ENCODE measurements around the gene YY1AP1. TPM values are rescaled to one million over a fixed set of nuclear protein-coding genes. Genes with fewer than 3 reads are reported as not detected.
"Not testable (repeated sequence)": the region's sequence is repeated elsewhere in the genome, so short reads cannot be mapped to it uniquely, and the experiment has no call there.

The YY1AP1 gene
- total RNA-seq, 1 donor from 2014 or later, result 82.7 TPM

DNA sequence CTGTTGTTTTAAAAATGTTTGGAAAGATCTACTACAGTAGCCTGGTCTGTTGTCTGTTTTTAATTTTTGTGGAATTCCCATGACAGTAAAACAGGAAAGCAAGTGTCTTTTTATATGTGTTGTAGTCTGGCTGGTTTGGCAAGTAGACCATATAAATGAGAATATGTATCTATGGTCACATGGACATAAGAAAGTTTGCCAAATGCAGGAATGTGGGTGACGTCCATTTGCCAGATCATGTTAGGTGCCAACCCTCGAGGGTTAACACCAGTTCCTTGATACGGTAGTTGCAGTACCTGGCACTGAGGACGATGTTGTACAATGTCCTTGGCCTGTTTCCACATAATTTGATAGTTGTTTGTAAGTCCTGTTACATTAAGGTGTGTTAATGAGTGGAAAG is 6.5 kb upstream of the YY1AP1 start:
- no peak for DNase-seq (ENCODE audit: low read depth)

- no peak for DNase-seq (ENCODE audit: low read depth)
Observed at GRCh38 chr1:155694167-155694566, 5.6 kb upstream of the YY1AP1 start.

DNA sequence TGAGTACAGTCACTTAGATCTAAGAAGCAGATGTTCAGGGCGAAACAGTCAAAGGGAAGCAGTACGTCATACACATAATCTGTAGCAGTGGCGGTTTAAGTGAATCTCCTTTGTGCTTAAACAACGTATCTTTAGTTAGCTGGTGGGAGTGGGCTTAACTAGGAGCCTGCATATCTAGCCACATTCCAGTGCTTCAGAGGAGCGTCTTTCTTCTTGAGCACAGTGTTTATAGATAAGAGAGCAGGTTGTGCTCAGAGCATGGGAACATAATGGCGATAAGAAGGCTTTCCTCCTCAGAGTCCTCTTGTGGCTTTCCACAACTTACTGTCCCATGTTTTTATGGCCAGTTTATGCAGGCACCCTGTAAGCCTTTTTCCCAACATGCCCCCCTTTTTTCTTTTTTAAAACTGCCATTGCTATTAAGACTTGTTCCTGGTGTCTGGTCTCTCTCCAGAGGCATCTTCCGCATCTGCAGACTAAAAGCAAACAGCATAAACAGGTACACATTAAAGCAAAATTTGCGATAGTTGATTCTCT is 3.5 kb upstream of the YY1AP1 start:
- no peak for DNase-seq (ENCODE audit: low read depth)

DNA sequence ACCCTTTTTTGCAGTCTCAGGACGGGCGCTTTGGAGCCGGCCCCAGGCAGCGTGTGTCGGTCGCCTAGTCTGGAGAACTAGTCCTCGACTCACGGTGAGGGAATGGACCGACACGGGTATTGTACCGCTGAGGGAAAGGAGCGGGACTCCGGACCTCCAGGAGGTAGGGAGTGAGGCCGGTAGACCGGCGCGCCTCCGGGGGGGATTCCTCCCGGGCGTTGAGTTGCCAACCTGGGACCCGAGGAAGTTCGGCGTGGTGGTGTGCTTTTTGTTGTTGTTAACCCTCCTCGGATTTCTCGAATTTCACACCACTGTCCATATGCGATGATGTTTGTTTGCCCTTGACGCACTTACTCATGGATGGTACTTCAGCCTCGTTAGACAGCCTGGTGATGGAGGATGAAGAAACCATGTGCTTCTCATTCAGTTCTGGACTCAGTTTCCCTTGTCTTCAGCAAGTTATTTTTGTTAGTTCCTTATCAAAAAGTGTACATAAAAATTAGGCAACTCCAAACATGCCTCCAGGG is 570 bp upstream of the YY1AP1 start, which contains the start of gene DAP3:
Gene DAP3 (plus strand): TSS at position 11 of the 527 bp plus-strand sequence. CDS start 20,689 bp downstream, outside the sequence.
- DNase-seq (ENCODE audit: low read depth), result peak; percentile 45

DNA sequence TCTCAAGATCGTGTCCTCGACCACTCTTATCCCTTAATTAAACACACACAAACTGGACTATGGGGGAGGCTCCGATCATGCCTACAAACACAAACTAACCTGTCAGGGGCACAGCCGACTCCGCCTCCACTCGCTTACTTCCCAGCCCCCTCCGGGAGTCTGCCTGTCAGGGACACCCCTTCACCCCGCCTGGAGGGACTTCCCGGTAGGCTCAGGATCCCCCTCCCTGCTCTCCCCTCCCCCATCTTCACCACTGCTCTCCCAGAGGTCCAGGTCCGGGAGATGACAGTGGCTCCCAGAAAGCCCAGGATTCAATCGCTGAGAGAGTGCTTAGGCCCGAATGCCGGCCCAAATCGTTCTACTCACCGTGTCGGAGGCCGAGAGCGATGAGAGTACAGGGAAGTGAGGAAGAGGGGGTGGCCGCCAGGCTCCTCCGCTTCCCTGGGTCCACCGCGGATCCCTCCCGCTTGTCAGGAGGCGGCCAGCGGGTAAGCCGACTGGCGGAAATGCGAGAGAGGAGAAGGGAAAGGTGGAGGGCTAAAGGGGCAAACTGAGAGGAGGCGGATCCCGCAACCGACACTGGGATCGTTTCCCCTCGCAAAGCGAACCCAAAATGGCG is 760 bp downstream of the YY1AP1 start:
- DNase-seq (ENCODE audit: low read depth), result peak; percentile 9

DNA sequence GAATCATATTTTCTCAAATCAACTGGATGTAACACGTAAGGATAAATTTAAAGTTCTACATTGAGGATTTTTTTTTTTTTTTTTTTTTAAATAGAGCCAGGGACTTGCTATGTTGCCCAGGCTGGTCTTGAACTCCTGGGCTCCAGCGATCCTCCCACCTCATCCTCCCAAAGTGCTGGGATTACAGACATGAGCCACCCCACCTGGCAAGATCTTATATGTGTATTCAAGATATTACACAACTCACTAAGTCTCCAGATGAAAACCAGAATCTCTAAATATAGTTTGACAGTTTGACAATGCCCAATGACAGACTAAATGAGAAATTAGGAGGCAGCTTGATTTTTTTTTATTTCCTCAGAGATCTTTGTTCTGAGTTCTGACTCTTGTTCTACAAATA is 6.8 kb downstream of the YY1AP1 start:
- no peak for DNase-seq (ENCODE audit: low read depth)

- DNase-seq (ENCODE audit: low read depth), result no peak
Observed at GRCh38 chr1:155680531-155680930, 8.0 kb downstream of the YY1AP1 start.

GRCh38 chr1:155678992-155679391 is 9.6 kb downstream of the YY1AP1 start:
- not testable (repeated sequence) for DNase-seq (ENCODE audit: low read depth)

- no peak for DNase-seq (ENCODE audit: low read depth)
Observed at GRCh38 chr1:155678027-155678426, 10.5 kb downstream of the YY1AP1 start.

GRCh38 chr1:155673003-155673402 is 15.6 kb downstream of the YY1AP1 start:
- no peak for DNase-seq (ENCODE audit: low read depth)

DNA sequence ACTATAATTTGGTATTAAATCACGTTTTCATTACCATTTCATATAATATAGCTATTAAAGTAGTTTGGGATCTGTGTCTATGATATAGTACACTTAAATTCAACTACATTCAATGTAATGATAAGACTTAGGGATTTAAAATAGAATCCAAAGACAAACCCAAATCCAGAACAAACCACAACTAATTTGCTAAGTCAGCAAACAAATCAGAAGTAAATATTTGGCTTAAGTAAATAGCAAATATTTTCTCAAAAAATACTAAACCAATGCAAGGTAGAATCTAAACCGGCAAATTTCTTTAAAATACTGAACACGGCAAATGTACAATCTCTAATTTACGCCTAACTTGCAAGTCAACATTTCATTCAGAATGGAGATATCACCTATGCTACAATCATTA is 16.8 kb downstream of the YY1AP1 start:
- DNase-seq (ENCODE audit: low read depth), result no peak

DNA sequence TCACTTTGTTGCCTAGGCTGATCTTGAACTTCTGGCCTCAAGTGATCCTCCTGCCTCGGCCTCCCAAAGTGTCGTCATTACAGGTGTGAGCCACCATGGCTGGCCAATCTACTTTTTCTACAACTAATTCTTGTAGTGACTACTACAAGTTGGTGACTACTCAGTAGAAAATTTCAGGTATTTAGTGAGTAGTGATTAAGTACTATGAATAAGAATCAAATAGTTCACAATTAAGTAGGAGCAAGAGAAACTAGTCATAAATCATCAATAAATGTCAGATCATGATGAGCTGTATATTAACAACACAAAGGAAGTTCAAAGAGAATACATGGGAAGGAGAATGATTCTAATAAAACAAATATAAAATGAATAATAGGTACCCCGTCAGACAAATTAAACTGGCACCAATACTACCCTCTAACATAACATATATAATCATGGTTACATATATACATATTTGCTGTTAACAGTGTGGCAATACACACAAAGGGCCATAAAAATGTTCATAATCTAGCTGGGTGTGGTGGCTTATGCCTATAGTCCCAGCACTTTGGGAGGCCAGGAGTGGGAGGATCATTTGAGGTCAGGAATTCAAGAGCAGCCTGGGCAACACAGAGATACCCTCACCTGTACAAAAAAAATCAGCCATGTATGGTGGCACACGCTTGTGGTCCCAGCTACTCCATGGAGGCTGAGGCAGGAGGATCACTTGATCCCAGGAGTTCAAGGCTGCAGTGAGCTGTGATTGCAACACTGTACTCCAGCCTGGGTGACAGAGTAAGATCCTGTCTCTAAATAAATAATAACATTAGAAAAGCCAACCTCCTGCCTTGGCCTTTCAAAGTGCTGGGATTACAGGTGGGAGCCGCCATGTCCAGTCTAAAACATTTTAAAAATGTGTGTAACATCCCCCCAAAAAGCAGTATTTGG is 19.1 kb downstream of the YY1AP1 start:
- no peak for DNase-seq (ENCODE audit: low read depth)

DNA sequence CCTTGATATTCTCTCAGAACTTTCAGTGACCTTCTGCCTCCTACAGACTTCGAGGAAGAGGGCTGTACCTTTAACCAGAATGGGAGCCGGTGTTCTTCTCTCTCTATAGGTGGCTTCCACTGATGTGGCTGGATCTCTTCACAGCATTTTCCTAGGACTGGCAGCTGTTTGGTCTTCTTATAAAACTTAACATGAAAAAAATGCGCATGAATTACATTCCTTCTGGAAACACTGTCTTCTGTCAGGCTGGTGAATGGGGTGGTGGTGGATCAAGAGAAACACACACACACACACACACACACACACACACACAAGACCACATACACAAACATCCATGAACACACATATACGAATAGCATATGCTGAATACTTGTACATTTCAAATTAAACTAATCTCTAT is 27.3 kb downstream of the YY1AP1 start:
- DNase-seq (ENCODE audit: low read depth), result not testable (repeated sequence)

DNA sequence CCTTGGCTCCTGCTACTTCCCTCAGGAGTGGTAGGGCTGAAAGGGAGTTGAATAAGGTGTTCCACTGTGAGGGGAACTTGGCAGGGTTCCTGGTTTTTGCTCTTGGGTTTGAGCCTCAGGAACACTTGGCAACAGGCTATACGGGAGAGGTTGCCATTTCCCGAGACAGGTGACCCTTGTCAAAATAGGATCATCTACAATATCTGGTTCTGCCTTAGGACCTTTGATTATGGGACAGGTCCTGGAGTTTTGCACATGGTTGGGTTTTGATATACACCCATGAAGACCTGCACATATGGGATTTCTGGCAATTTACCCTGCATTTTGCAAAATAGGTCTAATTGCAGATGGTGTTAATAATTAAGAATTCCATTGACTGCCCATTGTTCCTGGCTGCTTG is 31.1 kb downstream of the YY1AP1 start:
- DNase-seq (ENCODE audit: low read depth), result no peak

DNA sequence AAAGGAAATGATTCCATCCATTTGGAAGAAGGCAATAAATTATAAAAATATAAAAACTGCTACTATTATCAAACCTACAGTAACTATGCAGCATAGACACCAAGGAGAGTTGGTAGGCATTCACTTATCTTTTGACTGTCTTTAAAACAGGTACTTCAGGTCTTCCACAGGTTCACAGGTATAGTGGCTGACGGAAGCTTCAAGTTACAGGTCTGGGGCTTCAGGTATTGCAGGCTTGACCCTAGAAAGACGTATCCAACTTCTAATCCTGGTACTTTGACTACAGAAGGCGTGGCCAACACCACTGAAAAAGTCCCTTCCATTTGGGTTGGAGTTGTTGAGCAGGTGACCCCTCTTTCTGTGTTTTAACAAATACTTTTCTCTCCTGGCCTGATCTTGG is 35.6 kb downstream of the YY1AP1 start:
- no peak for DNase-seq (ENCODE audit: low read depth)

DNA sequence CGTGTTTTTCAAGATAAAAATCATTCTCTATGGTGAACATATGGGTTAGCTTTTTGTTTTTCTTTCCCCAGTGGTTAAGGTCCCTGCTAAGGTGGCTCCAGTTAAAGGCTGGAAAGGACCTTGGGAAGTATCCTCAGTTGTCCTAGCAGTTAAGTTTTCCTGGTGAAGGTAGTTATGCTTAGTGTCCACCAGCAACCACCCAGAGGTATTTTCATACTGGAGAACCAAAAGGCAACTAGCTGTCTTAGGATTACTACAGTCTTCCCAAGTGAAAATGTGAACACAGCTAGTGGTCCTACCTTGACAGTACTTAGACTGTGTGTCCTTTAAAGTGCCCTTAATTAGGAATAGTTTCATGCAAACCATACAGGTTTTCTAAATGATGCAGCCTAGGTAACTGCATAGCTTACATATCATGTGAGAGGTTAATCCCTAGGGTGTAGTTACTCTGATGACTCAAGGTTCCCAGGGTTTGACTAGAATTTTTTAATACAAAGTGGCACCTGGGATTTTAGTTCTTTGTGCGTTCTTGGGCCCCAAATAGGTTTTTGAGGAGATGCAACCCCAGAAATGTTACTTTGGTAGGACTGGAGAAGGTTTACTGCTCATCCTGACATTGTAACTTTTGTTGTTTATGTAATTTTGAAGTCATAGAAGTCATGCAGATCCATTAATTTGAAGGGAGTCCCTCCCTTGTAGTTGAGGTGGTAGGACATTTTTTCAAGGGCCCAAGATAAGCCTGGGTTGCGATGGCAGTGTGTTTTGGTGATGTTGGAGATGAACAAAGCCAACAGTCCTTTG is 36.5 kb downstream of the YY1AP1 start:
- DNase-seq (ENCODE audit: low read depth), result no peak

- no peak for DNase-seq (ENCODE audit: low read depth)
Observed at GRCh38 chr1:155650231-155650757, 38.3 kb downstream of the YY1AP1 start.

DNA sequence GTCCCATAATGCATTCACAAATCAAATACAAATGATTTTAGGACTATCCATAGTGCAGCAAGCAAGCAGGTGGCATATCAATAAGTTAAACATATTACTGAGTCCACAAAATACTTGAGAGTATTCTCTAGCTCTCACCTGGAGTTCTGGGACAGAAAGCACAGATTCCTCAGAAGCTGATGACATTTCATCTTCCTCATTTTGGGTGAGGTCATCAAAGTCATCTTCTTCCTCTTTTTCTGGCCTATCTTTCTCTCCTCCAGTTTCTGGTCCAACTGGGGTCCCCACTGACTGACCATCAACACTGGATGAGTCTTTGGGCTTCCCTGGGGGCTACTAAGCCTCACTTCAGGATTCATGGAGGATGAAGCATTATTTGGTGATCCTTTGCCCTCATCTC is 38.9 kb downstream of the YY1AP1 start:
- no peak for DNase-seq (ENCODE audit: low read depth)

DNA sequence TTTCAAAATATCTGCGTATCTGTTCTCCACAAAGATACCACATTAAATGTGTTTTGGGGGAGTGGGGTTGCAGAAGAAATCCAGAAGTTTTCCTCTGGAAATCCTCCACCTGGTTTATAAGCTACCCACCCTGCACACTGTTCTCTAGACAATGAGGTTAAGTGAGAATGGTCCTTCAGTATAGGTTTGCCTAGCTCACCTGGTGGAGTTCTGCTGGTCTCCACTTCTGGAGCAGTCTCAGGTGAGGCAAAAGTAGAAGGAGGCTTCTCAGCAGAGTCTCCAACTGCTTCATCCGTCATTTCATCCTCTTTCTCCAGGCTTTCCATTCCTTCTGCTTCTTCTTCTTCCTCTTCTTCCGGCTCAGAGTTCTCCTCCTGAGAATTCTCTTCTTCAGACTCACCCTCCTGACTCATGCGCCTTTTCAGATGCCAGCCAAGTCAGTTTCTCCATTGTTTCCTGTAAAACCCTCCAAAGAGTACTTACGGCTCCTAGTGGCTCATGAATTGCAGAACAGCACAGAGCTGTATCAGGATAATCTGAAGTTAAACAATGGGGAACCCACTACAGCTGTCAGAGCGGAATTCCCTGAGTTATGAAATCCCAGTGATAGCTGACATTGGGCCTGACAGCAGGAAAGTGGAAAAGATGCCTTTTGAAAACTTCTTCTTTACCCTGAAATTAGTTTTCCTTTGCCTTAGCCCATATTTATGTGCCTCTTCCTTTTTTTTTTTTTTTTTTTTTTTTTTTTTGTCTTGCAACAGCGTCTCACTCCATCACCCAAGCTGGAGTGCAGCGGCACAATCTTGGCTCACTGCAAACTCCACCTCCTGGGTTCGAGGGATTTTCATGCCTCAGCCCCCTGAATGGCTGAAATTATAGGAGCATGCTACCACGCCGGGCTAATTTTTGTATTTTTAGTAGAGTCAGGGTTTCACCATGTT is 40.1 kb downstream of the YY1AP1 start:
- peak; percentile 93 for DNase-seq (ENCODE audit: low read depth)

DNA sequence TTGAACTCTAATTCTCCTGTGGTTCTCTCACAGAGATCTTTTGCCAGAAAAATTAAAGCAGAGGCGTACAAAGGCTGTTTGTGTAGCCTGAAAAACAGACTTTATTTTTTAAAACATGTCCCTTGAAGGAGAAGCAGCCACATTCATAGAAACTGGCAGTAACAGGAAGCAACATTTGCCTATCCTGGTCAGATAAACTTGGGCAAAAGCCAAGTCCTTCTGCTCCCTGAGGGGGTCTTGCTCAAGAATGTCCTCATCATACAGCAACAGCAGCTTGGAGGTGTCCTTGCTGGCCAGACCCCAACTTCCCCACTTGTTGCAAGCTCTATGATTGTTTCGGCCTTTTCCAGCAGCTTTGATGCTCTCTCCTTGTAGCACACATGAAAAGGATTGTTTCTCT is 42.3 kb downstream of the YY1AP1 start:
- no peak for DNase-seq (ENCODE audit: low read depth)
